ENCODE data around the gene LINGO1.

The LINGO1 gene

GRCh38 chr15:77568014-77568972 lies 64.4 kb downstream of the LINGO1 start:
- DNase-seq: no peak

- no peak for DNase-seq
Observed at GRCh38 chr15:77567202-77567601, 65.5 kb downstream of the LINGO1 start.

GRCh38 chr15:77566092-77566491 lies 66.6 kb downstream of the LINGO1 start:
- DNase-seq: no peak

GRCh38 chr15:77565378-77565915 lies 67.3 kb downstream of the LINGO1 start:
- DNase-seq: no peak

- DNase-seq: no peak
Observed at GRCh38 chr15:77564938-77565337, 67.8 kb downstream of the LINGO1 start.

- no peak for DNase-seq
Observed at GRCh38 chr15:77564341-77564740, 68.4 kb downstream of the LINGO1 start.

- DNase-seq: no peak
Observed at GRCh38 chr15:77563623-77564156, 69.0 kb downstream of the LINGO1 start.

All from activated CD4-positive, alpha-beta T cell treated with anti-CD3 and anti-CD28 coated beads, Interleukin-2, amount 50 U/mL, for 1 hour (primary cell).